GM19025 (cell line): ENCODE measurements around the gene TMEM255B.
"Not testable (repeated sequence)": the region's sequence is repeated elsewhere in the genome, so short reads cannot be mapped to it uniquely, and the experiment has no call there.

ENCODE experiments used
- ATAC-seq: cut with Tn5 transposase; IDR thresholded peaks from one replicate; pipeline ENCODE4 v1.9.1; 2021; ENCODE audit warnings: mild to moderate bottlenecking, low read depth, moderate library complexity; ENCODE audit not compliant: unreplicated experiment

Gene TMEM255B

DNA sequence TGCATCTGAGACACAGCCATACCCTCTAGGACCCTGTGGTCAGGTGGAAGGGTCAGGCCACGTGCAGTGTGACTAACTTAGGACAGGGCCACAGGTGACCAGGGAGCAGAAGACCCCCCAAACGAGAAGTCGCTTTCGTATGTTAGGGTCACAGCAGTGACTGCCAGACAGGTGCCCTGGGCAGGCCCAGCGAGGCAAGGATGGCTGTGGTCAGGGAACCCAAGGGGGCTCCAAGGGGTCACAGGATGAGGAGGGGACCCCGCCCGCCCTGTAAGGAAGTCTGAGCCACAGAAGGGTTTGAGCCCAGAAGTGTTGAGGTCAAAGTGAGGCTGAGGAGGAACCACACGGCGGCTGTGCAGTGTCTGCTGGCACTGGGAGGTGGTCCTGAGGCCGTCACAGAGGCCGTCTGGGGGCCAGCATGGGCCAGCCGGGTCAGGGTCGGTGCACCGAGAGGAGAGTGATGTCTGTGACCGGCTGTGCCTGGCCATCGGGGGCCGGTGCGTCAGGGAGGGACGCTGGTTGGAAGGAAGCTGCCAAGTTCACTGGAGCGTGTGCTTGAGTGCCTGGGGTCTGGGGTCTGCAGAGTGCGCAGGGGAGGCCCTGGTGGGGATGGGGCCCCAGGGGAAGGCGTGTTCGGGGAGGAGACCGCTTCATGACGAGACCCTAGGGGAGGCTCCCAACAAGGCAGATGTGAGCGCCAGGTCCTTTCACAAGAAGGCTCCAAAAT, 24.8 kb upstream of the TMEM255B start:
- ATAC-seq: no peak

DNA sequence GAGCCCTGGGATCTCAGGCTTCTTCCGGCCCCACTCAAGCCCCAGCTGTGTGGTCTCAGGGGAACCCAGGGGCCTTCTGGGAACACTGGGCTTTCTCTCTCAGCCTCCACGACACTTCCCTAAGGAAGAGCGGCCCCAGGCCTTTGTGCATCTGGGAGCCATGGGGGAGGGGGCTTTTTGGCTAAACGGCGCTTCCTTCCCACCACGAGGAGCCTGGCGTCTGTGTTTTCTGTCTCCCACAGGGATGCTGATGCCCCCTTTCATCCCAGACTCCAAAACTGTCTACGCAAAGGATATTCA, 24.2 kb upstream of the TMEM255B start:
- ATAC-seq: no peak

DNA sequence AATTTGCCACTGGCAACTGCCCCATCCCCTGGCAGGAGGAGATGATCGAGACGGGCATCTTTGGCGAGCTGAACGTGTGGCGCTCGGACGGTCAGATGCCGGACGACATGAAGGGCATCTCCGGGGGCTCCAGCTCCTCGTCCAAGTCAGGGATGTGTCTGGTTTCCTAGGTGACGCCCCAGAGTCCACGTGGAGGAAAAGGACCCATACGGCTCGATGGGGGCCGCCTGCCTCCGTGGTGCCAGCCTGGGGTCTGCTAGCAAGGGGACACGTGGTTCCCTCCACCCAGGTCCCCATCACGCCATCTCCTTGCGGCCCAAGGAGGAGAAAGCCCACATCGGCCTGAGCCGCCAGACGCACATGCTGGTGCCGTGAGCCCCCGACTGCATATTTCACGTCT, 23.8 kb upstream of the TMEM255B start:
- no peak for ATAC-seq

DNA sequence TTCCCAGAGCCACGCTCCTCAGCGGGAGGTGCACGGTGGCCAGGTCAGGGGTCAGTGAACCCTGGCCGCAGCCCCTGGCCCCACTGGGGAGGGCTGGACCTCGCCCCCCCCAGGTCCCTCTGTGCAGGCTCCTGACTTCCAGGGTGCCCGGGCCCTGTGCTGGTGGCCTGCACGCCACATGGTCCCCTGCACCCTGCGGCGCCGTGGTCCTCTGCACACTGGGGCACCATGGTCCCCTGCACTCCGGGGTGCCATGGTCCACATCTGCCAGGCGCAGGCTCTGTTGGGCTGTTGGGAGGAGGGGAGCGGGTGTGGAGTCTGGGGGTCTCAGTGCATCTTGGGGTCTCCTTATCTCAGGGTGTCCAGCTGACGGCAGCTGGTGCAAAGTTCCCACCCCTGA, 23.3 kb upstream of the TMEM255B start:
- no peak for ATAC-seq

DNA sequence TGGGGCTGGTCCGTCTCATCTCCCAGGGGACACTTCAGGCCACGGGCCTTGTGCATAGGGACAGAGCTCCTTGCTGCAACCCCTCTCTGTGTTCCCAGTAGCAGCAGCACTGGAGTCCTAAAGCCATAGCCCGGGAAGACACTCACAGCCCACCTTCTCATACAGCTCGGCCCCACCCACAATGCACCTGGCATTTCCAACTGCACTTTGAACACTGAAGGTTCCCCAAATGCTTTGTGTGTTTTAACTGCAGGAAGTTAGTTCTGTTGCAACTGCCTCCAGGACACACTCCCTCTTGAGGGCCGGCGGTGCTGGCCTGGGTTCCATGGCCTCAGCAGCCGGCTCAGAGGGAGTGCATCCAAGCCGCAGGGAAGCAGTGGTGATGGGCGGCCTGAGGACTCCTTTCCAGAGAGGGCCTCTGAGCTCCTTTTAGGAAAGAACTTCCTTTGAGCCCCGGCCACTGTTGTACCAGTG, 22.7 kb upstream of the TMEM255B start:
- no peak for ATAC-seq

DNA sequence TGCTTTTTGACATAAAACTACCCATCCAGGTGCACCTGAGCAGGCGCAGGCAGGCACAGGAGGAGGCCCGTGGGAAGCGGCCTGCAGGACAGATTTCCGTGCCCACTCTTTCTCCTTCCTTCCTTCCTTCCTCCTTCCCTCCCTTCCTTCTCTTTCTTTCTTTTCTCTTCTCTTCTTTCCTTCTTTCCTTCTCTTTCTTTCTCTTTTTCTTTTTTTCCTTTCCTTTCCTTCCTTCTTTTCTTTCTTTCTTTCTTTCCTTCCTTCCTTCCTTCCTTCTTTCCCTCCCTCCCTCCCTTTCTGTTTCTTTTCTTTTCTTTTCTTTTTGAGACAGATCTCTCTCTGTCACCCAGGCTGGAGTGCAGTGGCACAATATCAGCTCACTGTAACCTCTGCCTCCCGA, 21.2 kb upstream of the TMEM255B start:
- no peak for ATAC-seq

DNA sequence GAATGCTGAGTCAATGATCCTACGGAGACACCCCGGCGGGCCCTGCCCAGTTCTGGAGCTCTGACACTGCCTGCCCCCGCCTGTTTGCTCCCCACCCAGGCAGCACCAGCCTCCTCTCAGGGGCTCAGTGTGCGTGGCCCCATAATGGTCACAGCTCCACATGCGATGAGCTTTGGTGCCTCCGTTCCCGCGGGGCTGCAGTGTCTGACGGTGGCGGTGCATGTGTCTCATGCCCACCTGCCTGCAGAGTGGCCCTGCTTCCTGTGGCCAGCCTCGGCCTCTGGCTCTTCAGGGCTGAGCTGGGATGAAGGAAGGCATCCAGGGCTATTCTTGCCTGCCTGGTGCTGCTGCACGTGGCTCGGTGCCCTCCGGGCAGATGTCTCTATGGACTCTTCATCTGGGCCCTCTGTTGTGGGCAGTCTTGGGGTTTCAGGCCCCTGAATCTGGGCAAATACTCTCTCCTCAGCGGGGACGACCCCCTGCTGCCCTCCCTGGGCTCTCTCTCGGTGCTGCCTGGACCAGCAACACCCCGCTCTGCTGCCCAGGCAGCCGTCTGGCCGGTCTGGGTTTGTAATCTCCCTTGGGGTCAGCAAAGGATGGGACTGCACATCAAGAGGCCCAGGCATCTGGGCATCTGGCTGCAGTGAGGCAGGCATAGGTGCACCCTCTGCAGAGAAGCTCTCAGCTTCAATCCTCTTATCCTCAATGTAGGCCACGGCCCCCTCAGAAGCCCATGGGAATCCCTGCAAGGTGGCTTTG, 19.3 kb upstream of the TMEM255B start:
- no peak for ATAC-seq

DNA sequence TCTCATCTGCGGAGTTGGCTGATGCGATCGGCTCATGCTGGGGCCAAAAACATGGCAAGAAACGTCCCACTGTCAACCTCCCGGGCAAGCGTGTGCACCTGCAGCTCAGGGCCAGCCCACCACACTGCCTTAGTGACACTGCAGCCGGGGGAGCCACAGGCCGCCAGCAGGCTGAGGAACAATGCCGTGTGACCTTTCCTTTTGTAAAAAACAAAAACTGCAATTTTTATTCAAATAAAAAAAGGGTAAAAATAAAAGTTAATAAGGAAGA, 18.8 kb upstream of the TMEM255B start:
- ATAC-seq: no peak

DNA sequence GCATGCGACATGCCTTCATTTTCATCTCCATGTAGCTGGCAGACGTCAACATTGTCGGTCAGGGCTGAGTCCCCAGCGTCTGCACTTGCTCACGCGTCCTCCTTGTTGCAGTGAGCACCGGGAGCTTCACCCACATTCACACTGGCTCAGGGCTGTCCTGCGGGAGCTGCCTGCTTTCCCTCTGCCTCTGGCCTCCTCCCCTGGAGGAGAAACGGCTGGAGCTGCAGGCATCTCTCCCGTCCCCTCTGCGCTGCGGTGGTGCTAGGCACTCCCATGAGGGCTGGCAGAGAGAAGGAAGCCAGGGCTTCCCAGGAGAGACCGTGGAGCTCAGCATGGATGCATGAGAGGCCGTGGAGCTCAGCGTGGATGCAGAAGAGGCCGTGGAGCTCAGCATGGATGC, 18.4 kb upstream of the TMEM255B start:
- no peak for ATAC-seq

DNA sequence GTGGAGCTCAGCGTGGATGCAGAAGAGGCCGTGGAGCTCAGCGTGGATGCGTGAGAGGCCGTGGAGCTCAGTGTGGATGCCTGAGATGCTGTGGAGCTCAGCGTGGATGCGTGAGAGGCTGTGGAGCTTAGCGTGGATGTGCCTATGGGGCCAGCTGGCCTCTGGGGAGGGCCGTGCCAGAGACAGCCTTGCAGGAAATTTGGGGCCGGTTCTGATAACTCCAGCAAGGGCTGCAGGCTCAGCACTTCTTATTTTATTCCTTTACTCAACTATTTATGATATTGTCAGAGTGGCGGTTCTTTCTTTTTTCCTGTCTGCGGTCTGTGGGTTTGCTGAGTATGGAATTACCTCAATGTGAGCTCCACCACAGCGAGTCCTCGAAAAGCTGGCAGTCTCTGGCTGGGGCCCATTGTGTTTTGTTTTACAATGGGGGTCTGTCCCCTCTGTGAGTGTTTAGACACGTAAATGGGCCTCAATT, 17.8 kb upstream of the TMEM255B start:
- ATAC-seq: no peak

DNA sequence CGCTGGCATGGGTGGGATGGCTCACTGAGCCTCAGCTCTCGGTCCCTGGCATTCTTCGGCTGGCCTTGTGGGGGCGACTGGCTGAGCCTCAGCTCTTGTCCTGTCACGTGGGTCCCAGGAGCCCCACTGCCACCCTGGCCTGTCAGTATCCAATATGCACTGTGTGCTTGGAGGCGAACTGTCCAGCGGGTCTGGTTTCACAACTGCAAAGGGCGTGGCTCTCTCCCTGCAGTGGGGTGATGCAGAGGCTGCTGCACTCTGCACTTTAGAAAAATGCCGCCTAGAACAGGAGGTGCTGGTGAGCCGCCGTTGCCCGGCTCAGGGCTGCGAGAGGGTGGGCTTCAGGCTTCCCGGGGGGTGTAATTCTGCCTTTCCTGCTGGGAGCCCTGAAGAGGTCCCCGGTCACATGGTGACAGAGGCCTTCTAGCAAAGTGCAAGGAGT, 17.0 kb upstream of the TMEM255B start:
- ATAC-seq: no peak

DNA sequence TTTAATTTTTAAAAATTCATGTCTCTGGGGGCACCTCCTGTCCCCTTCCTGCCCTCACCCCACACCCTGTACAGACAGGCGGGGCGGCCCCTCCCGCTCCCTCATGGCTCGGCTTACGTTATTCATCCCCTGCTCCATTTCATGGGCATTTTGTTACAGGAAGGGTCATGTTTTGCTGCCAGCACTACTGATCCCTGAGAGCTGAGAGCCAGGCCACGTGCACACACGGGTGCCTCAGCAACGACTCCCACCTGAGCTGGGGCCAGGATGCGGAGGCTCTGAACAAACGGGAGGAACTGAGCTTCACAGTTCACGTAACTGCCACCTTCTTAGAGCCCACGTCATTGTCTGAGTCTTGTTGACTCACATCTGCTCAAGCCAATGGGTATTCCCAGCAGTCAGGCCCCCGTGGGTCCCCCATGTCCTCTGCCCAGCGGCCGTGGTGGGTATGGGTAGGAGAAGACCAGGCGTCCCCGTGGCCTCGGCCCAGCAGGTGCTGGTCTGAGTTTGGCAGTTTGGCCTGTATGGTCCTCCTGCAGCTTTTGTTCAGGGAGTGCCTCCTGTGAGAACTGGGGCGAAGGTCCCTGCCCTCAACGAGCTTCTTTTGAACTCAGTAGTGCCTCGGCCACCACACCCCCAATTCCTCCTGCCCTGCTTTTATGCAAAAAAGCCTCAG, 16.4 kb upstream of the TMEM255B start:
- no peak for ATAC-seq

DNA sequence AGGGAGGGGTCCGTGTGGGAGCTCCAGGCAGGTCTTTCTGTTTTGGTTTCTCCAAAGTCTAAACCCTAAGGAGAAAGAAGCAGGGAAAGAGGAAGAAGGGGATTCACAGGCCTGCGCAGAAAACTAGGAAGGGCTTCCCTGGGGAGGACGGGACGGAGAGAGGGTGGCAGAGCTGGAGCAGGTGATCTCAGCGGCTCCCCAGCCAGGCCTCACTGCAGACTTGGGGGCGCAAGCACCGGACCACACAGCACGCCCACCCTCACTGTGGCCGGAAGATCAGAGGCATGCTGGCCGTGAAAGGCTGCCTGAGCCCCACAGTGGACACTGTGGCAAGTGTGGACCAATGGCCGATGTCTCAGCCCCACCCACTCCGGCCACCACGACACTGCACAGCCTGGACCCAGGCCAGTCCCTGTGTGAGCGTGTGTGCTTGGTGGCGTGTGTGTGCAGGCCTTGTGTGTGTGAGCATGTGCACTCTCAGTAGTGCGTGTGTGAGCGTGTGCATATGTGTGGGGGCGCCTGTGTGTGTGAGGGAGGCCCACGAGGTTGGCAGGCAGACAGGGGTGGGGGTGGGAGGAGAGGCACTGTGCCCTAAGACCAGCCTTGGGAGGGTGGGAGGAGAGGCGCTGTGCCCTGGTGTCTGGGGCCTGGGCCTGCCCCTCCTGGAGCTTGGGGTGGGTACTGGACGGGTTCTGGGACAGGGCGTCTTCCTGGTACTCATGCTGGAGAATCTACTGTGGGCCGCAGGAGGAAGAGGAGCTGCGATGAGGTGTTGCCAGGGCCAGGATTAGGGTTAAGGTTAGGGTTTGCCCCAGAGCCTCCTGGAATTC, 15.4 kb upstream of the TMEM255B start:
- no peak for ATAC-seq

DNA sequence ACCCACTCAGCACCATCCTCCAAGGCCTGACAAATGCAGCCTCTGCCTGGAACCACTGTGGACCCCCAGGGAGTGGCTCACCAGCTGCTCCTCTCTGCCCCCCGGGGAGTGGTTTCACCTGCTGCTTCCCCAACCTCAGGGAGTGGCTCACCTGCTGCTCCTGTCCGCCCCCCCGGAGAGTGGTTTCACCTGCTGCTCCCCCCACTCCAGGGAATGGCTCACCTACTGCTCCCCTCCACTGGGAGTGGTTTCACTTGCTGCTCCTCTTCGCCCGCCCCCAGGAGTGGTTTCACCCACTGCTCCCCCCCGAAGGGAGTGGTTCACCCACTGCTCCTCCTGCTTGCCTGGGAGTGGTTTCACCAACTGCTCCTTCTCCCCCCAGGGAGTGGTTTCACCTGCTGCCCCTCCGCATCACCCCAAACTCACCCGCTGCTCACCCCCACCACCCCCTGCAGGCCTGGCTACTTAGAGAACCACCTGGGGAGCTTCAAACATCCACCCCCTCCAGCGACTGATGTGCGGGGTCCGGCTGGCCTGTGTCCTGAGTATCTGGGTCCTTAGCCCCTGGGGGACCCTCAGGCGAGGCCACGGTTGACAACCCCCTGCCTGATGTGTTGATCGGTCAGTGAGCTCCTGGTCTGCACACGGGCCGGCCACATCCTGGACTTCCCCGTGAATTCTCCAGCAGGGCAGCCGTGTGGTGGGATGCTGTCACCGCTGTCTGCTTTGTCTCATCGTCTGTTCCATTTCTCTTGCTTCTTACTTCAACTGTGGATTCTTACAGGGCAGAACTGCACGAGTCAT, 14.6 kb upstream of the TMEM255B start:
- no peak for ATAC-seq

DNA sequence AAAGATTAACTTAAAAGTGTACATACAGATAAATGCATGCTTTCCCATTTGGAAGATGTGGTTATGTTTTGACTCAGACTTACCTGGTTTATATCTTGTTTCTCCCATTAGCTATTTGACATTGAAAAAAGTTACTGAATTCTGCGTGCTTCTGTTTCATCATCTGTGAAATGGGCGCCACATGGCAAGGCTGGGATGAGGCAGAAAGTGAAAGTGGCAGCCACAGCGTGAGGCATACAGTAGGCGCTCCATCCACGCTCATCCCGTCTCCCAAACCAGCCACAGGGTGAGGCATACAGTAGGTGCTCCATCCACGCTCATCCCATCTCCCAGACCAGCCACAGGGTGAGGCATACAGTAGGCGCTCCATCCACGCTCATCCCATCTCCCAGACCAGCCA, 14.0 kb upstream of the TMEM255B start:
- no peak for ATAC-seq

DNA sequence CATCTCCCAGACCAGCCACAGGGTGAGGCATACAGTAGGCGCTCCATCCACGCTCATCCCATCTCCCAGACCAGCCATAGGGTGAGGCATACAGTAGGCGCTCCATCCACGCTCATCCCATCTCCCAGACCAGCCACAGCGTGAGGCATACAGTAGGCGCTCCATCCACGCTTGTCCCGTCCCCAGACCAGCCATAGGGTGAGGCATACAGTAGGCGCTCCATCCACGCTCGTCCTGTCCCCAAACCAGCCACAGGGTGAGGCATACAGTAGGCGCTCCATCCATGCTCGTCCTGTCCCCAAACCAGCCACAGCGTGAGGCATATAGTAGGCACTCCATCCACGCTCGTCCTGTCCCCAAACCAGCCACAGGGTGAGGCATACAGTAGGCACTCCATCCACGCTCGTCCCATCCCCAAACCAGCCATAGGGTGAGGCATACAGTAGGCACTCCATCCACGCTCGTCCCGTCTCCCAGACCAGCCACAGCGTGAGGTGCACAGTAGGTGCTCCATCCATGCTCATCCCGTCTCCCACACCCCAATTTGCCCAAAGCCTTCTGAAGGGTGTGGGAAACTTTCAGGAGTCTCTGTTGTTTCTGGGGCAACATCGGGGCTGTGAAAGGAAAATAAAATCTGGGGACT, 13.4 kb upstream of the TMEM255B start:
- ATAC-seq: not testable (repeated sequence)

DNA sequence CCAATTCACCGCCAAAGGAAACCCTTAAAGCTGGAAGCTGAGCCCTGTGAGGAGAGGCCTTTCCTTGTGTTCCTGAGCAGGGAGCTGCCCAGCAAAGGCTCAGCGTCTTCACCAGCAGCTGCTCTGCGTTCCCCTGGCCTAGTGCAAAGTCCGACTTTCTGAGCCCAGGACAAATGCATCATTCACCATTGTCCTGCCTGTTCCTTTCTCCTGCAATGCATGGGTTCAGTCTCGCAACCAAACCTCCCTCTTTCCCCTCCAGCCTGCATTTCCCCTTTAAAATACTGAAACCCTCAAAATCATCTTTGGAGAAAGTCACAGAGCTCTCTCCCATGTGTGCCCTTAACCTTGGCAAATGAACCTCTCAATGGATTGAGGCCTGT, 12.9 kb upstream of the TMEM255B start:
- no peak for ATAC-seq

DNA sequence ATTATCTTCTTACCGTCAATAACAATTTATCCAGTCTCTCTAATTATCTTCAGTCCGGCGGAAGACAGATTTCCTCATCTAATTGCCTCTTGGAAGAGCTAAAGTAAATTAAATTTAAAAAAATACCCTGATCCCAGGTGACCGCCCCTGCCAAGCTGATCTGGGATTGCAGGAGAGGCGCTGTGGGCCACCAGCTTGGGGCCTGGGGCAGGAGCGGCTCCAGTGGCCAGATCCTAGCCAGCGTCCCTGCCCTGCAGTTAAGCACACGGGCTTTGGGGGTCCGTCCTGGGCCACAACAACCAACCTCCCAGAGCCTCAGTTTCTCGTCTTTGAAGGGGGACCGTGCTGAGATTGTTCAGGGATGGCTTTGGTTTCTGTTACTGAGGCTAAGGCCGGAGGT, 12.4 kb upstream of the TMEM255B start:
- no peak for ATAC-seq

DNA sequence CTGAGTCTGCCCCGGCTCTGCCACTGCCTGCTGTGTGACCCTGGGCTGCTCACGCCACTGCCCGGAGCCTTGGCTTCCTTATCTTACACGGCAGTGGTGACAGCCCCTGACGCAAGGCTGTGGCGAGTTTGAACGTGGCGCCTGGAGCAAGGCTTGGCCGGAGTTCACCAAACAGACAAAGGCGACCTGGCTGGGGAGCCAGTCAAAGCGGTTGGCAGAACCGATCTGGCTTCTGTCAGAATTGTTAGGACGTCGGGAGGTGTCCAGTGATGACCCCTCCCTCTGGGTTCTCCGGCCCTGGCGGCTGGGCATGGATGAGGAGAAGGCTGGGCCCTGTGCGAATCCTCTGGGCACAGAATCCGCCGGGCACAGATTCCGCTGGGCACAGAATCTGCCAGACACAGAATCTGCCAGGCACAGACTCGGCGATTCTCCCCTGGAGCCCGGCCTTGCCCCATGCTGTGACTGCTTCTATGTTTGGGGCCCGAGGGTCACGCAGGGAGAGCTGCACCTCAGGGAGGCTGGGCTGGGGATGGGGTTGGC, 11.7 kb upstream of the TMEM255B start:
- no peak for ATAC-seq
